Measurements from ENCODE around the gene OR4K14.
"Not testable (repeated sequence)": the region's sequence is repeated elsewhere in the genome, so short reads cannot be mapped to it uniquely, and the experiment has no call there.

Gene OR4K14, protein sequence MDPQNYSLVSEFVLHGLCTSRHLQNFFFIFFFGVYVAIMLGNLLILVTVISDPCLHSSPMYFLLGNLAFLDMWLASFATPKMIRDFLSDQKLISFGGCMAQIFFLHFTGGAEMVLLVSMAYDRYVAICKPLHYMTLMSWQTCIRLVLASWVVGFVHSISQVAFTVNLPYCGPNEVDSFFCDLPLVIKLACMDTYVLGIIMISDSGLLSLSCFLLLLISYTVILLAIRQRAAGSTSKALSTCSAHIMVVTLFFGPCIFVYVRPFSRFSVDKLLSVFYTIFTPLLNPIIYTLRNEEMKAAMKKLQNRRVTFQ

DNA sequence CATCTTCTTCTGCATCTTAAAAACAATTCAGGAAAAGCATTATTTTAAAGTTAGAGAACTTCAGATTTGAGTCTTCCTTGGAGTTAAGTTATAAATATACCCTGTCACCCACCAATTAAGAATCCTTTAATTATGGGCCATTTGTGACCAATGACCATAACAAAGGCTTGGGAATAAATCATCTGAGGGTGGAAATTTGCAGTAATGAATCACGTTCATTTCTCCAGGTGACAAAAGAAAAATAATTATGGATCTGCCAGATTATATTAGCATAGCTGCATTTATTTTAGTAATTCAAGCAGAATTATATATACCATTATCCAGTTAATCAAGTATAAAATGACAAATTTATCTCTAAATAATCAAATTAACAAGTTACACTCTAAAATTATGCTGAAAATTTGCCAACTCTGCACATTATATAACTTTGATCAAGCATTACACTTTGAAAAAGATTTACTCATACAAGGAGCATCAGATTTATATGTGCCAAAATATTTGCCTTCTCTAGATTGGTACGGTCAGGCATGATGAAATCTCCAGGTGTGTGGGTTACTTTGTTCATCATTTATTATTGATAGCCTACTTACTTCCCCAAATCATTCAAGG is at the start of gene OR4K14:
TSS of gene OR4K14 (minus strand) at position 51 of the 609 bp plus-strand sequence. CDS start 4,114 bp downstream, outside the sequence.
- DNase-seq = no peak

DNA sequence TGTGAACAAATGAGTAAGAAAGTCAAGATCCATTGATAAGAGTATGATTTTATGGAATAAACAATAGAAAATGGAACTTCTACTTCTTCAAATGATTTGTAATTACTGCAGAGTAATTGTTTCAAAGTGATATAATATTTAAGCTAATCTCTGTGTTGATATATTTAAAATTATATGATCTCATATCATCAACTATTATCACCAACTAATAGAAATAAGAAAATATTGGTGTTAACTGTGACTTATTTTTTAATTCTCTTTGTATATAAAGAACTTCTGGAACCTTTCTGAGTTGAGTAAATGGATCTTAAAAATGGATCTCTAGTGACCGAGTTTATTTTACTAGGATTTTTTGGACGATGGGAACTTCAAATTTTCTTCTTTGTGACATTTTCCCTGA is 40.6 kb upstream of the OR4K14 start, which contains the start of gene OR4L1:
TSS of gene OR4L1 (plus strand) at position 301 of the 400 bp plus-strand sequence. CDS start at position 301, 0 bp downstream.
- DNase-seq = no peak

DNA sequence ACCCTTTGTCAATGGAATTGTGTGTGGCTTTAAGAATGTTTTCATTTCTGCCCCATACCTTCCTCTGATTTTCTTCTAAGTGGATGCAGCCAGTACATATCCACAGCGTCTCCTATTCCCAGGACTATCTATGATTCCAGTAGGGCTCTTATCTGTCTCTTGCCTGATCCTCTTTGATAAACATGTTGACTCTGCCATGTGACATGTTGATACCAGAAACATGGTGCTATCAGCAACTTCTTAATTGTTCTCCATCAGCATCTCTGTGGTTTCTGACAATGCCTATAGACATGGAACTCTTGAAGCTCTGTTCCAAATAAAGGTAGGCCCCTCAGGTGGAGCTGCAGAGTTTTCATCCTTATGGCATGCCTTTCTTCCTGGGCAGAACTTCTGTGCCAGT is 29.1 kb upstream of the OR4K14 start:
- DNase-seq = no peak

DNA sequence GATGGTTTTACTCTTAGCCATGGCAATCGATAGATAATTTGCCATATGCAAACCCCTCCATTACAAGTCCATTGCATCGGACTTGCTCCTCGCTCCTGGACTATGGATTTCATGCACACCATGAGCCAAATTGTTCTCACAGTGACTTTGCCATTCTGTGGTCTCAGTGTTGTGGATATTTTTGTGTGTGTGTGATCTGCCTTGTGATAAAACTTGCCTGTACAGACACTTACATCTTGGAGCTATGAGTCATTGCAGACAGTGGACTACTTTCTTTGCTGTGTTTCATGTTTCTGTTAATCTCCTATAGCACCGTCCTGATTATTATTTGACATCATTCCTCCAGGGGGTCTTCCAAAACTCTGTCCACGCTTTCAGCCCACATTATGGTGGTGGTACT is 25.1 kb upstream of the OR4K14 start:
- no peak for DNase-seq

DNA sequence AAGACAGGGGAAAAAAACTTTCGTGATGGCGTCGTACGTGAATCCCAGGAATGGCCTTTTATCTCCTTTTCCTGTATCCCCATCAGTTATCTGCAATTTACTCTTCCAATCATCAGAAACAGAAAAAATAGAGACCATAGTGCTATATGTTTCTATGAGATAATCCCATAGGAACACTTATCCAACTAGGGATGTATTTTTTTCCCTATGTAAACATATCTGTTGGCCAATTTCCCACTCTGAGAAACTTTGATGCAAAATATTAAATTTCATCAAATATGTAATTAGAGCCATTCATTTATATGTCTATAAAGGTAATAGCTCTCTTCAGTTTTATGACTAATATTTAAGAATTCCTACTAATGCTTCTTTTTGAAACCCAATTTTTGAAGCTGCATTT is 16.8 kb upstream of the OR4K14 start, which contains the start of gene OR4K13:
TSS of gene OR4K13 (minus strand) at position 101 of the 400 bp plus-strand sequence. CDS start 1,280 bp downstream, outside the sequence.
- no peak for DNase-seq

DNA sequence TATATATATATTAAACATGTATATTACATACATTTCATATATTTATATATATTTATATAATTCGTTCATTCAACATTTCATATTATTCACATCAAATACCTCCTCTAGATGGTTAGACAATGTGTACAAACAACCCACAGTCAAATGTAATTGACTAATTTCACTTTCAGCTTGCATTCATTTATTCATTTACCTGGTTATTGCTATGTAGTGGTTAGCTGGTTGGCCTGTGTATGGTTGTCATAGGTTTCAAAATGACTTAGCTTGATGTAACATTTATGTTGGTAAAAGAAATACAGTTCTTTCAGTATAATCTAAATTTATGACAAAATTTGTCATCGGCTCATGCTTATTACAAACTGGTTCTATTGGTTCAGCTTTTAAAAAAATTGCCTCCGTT is 16.3 kb upstream of the OR4K14 start:
- DNase-seq = no peak

DNA sequence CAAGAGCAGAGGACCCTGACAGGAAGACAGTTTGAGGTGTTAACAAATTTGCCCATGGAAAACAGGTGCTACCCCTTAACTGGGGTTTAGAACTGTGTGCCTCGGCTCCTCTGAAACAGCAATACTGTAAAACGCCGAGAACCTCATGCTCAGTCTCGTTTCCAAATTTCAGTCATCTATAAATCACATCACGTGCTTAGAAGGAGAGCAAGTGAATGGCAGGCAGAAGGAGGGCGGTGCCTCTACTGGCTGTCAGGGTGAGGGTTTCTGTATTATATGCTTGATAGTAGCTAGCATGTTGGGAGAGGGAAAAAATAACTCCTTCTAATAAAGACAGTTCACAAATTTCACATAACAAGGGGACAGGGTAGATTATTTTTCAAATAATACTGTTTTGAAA is 12.0 kb upstream of the OR4K14 start:
- no peak for DNase-seq

DNA sequence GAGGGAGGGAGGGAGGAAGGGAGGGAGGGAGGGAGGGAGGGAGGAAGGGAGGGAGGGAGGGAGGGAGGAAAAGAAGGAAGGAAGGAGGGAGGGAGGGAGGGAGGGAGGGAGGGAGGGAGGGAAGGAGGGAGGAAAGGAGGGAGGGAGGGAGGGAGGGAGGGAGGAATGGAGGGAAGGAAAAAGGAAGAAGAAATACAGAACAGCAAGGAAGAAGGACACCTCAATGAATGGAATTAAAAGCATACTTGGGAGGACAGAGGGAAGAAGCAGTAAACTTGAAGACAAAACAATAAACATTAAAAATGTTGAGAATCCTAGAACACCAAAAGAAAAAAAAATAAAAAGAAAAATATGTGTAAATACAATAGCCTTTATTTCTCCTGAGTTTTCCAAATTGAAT is 11.0 kb downstream of the OR4K14 start:
- no peak for DNase-seq

DNA sequence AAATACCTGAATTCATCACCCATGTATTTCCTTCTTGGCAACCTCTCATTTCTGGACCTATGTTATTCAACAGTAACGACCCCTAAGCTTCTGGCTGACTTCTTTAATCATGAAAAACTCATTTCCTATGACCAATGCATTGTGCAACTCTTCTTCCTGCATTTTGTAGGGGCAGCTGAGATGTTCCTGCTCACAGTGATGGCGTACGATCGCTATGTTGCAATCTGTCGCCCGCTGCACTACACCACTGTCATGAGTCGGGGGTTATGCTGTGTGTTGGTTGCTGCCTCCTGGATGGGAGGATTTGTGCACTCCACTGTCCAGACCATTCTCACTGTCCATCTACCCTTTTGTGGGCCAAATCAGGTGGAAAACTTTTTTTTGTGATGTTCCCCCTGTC is 16.8 kb downstream of the OR4K14 start:
- peak; percentile 56 for DNase-seq

DNA sequence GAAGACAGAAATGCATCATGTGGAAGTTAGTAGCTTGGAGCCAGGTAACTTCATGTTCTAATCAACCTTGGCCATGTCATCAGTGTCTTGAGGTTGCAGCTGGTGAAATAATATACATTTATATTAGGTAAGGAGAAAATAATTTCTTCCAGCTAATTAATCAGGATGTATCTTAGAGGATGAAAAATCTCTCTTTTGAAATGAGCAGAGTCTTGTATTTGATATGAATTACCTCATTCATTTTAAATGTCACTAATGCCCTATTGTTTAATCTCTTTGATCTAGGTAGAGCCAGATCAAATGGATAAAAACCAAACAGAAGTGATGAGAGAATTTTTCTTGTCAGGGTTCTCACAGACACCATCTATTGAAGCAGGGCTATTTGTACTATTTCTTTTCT is 17.2 kb downstream of the OR4K14 start, which contains the start of gene OR4Q2:
TSS of gene OR4Q2 (plus strand) at position 301 of the 400 bp plus-strand sequence.
- DNase-seq = no peak

DNA sequence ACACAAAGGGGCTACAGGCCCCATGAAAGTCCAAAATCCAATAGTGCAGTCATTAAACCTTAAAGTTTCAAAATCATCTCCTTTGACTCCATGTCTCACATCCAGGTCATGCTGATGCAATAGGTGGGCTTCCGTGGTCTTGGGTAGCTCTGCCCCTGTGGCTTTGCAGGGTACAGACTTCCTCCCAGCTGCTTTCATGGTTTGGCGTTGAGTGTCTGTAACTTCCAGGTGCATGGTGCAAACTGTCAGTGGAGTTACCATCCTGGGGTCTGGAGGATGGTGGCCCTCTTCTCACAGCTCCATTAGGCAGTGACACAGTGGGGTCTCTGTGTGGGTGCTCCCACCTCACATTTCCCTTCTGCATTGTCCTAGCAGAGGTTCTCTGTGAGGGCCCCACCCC is 25.7 kb downstream of the OR4K14 start:
- no peak for DNase-seq

DNA sequence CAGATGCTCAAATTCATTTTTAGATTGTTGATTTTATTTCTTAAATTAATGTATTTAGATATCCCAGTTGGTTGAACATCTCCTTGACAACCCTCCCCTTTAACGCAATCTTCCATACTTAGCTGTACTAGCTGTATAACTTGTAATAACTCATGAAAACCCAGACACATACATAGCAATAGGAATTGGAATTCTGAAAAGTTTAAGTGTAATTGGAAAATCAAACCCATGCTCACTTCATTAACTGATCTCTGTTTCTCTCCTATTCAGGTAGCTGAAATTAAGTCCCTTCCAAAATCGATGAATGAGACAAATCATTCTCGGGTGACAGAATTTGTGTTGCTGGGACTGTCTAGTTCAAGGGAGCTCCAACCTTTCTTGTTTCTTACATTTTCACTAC is 43.8 kb downstream of the OR4K14 start, which contains the start of gene OR4K15:
TSS of gene OR4K15 (plus strand) at position 301 of the 400 bp plus-strand sequence. CDS start at position 301, 0 bp downstream.
- DNase-seq = no peak

DNA sequence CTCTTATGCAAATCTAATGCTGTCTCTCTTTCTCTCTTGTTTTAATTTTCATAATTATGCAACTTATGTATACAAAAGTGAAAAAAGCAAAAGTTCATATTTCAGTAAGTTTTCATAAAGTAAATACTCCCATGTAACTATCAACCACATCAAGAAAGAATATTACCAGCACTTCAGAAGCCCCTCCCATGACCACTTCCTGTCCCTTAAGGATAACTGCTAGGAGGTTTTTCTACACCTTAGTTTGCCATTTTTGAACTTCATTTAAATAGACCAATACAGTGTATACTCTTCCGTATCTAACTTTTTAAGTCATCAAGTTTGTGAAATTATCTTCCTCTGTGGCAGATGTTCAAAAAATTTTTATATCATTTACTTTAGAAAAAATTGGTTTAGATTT is 44.3 kb downstream of the OR4K14 start:
- no peak for DNase-seq

DNA sequence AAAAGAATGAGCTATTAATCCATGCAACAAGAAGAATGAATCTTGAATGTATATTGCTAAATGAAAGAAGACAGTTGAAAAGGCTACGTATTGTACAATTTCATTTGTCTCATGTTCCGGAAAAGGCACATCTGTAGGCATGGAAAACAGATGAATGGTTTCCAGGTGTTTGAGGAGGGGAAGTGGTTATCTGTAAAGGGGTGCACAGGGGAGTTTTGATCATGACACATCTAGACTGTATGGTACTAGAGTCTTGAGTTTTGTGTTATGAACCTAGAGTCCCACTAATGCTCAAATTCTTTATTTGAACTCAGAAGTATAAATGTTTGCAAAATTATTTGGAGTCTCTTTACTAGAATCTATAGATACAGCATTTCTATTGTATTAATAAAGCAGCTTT is 49.4 kb downstream of the OR4K14 start:
- not testable (repeated sequence) for DNase-seq

Measured in inflammatory macrophage treated with lipopolysaccharide for 4 hours (primary cell).